ENCODE data around the gene NLRP3. TPM values are rescaled to one million over a fixed set of nuclear protein-coding genes. Genes with fewer than 3 reads are reported as not detected.

The NLRP3 gene
- total RNA-seq, 1 experiment from 2014 or later, result not detected

DNA sequence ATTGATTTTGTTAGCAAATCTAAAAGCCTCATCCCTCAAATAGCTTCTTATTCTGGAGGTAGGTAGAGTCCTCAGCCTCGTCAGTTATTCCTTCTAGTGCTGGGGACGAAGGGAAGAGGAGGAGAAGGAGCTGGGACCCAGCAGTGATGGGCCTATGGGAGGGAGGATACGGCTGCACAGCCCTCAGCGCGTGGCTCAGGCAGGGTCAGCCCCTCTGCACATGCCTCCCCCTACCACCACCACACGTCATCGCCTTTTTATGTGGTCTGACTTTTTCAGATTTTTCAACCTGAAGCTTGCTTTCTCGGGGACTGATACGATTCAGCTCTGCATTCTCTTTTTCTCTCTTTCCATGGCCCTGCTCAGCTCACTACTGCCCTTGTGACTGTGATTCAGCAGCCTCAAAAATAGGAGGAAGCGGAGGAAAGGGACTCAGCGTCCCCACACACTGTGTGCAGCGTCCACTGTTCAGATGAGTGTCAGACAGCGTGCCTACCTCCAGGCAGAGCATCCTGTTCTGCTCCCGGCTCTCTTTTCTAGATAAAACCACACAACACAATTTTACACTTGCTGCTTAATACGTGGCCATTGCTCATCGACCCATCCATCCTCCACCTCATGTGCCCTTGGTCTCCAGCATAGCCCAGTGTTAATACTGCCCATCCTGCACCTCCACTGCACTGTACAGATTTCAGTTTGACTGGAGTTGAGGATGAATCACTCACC, 41.1 kb downstream of the NLRP3 start:
- Histone ChIP-seq H3K9ac (ENCODE audit: low read length) (no peak overlapping the region), H4K20me1 (ENCODE audit: insufficient read depth) (no peaks in the 10 kb centered on the region), H3K9me3 (ENCODE audit: control insufficient read depth in 1 of 2, insufficient read depth in 1 of 2, low read depth in 1 of 2, low read length in 2 of 2) (no peaks in the 10 kb centered on the region), H3K79me2 (ENCODE audit: insufficient read depth, low read length) (no peaks in the 10 kb centered on the region), H3K27ac (ENCODE audit: low read depth, low read length) (no peak overlapping the region), H3K9me2 (ENCODE audit: insufficient read depth) (no peaks in the 10 kb centered on the region), H3K27me3 (ENCODE audit: insufficient read depth, low read length) (peaks cover 8% of the 10 kb centered on the region), H3K4me2 (ENCODE audit: low read length) (no peak overlapping the region), H3K4me1 (ENCODE audit: control insufficient read depth in 1 of 2, insufficient read depth in 2 of 2, low read length in 2 of 2) (no peaks in the 10 kb centered on the region), H3K36me3 (ENCODE audit: control insufficient read depth in 1 of 2, insufficient read depth in 2 of 2, low read length in 2 of 2) (no peaks in the 10 kb centered on the region), H3K4me3 (replicated peaks in 1 of 2; ENCODE audit: low read depth in 1 of 2, low read length in 2 of 2) (no peak overlapping the region), H2AFZ (ENCODE audit: low read depth, low read length, poor library complexity, severe bottlenecking) (no peak overlapping the region)
- ChIA-PET CTCF (no interaction called here), RAD21 (ENCODE audit: low non-redundant PET in 1 of 2, low total read pairs in 2 of 2, uncharacterized antibody in 2 of 2, unreplicated experiment in 2 of 2) (no interaction called here), POLR2A (no interaction called here)
- DNase-seq (ENCODE audit: low read depth, low spot score) (no peak), ATAC-seq (no peak)
- intact Hi-C loops (cut with micrococcal nuclease), result no loop called here
- BruUV-seq (replicated peaks), result no TSS peak
- TF ChIP-seq ATF3 (IDR thresholded peaks at IDR 0.05), result no peak
- no peak for TF ChIP-seq EZH2 (IDR thresholded peaks at IDR 0.05)
- TF ChIP-seq TCF7L2 (IDR thresholded peaks at IDR 0.05; ENCODE audit: borderline replicate concordance, extremely low read depth, insufficient read depth, insufficient read length), result no peak
- TF ChIP-seq YY1 (IDR thresholded peaks at IDR 0.05; ENCODE audit: extremely low read depth, insufficient replicate concordance, low read depth, low read length), result no peak
- no peak for TF ChIP-seq POLR2AphosphoS5 (IDR thresholded peaks at IDR 0.05; ENCODE audit: low read depth, low read length)
- no peak for TF ChIP-seq ZNF274 (IDR thresholded peaks at IDR 0.05; ENCODE audit: low read depth, low read length)
- TF ChIP-seq, protein P1, sequence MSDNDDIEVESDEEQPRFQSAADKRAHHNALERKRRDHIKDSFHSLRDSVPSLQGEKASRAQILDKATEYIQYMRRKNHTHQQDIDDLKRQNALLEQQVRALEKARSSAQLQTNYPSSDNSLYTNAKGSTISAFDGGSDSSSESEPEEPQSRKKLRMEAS (IDR thresholded peaks at IDR 0.05), result no peak
- TF ChIP-seq, protein P2, sequence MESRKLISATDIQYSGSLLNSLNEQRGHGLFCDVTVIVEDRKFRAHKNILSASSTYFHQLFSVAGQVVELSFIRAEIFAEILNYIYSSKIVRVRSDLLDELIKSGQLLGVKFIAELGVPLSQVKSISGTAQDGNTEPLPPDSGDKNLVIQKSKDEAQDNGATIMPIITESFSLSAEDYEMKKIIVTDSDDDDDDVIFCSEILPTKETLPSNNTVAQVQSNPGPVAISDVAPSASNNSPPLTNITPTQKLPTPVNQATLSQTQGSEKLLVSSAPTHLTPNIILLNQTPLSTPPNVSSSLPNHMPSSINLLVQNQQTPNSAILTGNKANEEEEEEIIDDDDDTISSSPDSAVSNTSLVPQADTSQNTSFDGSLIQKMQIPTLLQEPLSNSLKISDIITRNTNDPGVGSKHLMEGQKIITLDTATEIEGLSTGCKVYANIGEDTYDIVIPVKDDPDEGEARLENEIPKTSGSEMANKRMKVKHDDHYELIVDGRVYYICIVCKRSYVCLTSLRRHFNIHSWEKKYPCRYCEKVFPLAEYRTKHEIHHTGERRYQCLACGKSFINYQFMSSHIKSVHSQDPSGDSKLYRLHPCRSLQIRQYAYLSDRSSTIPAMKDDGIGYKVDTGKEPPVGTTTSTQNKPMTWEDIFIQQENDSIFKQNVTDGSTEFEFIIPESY (IDR thresholded peaks at IDR 0.05; ENCODE audit: extremely low read depth, insufficient replicate concordance, low read length), result no peak
- no peak for TF ChIP-seq EGR1 (IDR thresholded peaks at IDR 0.05; ENCODE audit: low read depth)

All from HCT116 (cell line).